ENCODE measurements around the gene PMPCA.

Gene PMPCA

DNA sequence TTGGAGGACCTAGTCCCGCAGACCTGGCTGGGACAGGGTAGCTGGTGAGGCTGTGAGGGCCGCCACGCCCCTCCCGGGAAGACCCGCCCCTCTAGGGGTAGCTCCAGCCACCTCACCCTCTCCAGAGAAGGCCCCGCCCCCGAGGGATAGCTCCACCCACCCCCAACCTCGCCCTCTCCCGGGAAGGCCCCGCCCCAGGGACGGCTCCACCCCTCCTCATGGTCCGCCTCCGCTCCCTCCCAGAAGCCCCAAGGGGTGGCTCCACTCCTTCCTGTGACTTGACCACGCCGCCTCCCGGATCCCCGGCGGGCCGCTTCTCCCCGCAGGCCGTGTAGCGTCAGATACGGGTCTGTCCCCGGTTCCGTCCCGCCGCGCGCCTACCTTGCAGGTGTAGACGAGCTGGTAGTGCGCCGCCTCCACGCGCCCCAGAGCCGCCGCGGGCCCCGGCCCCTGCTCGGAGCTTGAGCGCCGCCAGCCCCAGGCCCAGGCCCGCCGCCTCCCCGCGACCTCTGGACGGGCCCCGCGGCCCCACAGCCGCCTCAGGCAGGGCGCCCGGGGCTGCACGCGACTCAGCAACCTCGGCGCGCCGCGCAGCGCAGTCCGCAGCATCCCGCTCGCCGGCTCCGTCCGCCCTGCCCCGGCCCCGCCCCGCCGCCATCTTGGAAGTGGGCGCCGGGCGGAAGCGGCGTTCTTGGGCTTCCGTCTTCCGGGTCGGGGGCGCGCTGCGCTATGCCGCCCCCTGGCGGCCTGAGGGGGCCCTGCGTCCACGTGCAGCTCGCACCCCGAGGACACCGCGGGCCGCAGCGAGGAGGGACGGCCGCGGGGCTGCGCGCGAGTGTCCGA lies 47.1 kb upstream of the PMPCA start, which contains the start of gene DNLZ:
Gene DNLZ (minus strand): TSS at position 639 of the 843 bp plus-strand sequence. CDS start 30 bp downstream, at position 609.
- TF ChIP-seq, protein P1, sequence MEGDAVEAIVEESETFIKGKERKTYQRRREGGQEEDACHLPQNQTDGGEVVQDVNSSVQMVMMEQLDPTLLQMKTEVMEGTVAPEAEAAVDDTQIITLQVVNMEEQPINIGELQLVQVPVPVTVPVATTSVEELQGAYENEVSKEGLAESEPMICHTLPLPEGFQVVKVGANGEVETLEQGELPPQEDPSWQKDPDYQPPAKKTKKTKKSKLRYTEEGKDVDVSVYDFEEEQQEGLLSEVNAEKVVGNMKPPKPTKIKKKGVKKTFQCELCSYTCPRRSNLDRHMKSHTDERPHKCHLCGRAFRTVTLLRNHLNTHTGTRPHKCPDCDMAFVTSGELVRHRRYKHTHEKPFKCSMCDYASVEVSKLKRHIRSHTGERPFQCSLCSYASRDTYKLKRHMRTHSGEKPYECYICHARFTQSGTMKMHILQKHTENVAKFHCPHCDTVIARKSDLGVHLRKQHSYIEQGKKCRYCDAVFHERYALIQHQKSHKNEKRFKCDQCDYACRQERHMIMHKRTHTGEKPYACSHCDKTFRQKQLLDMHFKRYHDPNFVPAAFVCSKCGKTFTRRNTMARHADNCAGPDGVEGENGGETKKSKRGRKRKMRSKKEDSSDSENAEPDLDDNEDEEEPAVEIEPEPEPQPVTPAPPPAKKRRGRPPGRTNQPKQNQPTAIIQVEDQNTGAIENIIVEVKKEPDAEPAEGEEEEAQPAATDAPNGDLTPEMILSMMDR (IDR thresholded peaks at IDR 0.05; ENCODE audit: low read depth, low read length, missing control alignments), result peak; percentile 69
- H3K4me3 ChIP-seq (ENCODE audit: low read depth, low read length), result peak within 1 kb of the TSS; percentile 71
- H3K36me3 ChIP-seq (replicated peaks), result peaks cover under 1% of the 10 kb centered on the region
- H3K27ac ChIP-seq, result peak within 1 kb of the TSS; percentile 75
- DNase-seq, result peak; percentile 88
- in situ Hi-C loops (cut with HindIII; ENCODE audit: low pct_ligation_motif_present, low sequenced_read_pairs), result no loop called here
- no peaks in the 10 kb centered on the region for H3K27me3 ChIP-seq (replicated peaks)

DNA sequence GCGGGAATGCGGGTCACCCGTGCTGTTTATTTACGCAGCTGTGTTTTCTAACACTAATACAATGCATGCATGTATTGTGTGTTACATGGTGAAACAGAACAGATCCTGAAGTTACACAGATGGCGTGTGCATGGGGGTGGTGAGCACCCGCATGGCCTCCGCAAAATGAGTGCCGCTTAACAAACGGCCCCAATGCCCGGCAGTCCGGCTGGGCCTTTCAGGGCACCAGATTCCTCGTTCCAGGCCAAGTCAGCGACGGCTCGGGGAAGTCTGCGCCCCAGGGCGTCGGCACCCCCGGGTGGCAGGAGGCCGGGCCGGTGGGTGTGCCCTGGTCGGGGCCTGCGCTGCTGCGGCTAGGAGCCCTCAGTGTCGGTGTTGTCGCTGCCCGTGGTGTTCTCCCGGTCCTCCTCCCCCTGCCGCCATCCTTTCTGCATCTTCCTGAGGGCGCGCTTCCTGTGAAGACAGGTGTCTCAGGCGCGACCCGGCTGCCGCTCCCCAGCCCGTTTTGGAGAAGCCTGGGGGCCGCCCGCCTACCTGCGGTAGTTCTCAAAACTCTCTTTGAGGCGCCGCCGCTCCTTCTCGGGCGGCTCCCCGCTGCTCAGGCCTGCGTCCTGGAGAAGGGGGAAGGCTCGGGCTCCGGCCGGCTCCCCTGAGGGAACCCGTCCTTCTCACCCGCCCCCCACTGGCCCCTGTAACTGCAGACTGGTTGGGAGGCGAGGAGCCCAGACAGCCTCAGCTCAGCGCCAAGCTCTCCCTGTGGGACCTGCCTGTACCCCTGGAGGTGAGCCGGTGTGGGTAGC lies 46.3 kb upstream of the PMPCA start:
- DNase-seq, result no peak
- Histone ChIP-seq H3K27me3 (replicated peaks) (no peaks in the 10 kb centered on the region), H3K4me3 (ENCODE audit: low read depth, low read length) (peak overlapping the region; percentile 9), H3K27ac (no peak overlapping the region), H3K36me3 (replicated peaks) (no peaks in the 10 kb centered on the region)
- TF ChIP-seq, protein P1 (IDR thresholded peaks at IDR 0.05; ENCODE audit: low read depth, low read length, missing control alignments), result no peak
- in situ Hi-C loops (cut with HindIII; ENCODE audit: low pct_ligation_motif_present, low sequenced_read_pairs), result no loop called here

DNA sequence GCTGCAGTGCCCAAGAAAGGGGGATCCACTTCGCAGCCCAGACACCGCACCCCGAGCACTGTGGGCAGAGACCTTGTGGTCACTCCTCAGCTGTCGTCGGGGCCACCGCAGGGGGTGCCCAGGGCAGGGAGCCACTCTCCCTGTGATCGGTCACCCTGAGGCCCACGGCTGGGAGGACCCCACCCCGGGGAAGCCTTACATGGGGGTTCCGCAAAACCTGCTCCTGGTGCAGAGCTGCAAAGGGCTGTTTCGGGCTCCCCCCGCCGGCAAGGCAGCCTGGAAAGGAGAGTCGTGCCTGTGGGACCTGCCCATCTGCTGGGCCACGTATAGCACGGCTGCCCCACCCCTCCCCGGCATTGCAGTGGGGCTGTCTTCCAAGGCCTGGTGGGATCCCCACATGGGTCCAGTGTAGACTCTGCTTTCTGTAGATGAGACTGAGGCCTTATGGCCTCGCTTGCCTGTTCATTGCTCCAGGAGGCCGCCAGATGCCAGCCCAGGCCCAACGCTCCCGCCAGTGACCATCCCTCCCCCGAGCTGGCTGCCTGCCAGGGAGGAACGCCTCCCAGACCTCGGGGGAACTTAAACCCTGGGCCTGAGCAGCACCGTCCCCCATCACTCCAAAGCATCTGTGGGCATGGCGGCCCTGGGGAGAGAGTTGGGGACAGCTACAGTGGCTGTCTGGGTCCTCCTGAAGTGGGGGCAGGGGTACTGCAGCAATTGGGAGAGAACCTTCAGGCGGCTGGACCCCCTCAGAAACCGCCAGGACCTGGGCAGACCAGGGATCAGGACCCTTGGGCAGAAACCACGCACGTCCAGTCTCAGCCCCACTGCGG lies 45.3 kb upstream of the PMPCA start:
- Histone ChIP-seq H3K27ac (no peak overlapping the region), H3K27me3 (replicated peaks) (no peaks in the 10 kb centered on the region)
- TF ChIP-seq, protein P1 (IDR thresholded peaks at IDR 0.05; ENCODE audit: low read depth, low read length, missing control alignments), result no peak

DNA sequence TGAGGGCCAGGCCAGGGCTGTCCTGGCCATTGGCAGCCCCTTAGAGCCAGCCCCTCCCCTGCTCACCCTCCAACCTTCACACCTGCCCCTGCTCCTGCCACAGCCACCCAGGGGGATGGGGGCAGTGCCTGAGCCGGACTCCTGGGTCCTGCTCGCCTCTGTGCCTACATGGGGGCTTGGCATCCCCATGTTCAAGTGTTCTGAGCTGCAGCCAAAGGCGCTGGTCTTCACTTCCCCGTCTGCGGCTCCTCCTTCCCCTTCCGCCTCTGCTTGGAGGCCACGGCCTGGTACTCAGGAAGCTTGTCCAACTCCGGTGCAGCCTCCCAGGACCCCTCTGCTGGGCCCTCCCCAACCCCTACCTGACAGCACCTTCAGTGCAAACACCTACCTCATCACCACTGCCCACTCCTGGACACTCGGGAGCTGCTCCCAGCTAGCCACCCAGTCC lies 44.7 kb upstream of the PMPCA start:
- no peak for DNase-seq
- no peak overlapping the region for H3K27ac ChIP-seq
- in situ Hi-C loops (cut with HindIII; ENCODE audit: low pct_ligation_motif_present, low sequenced_read_pairs), result no loop called here
- H3K36me3 ChIP-seq (replicated peaks), result no peaks in the 10 kb centered on the region
- H3K27me3 ChIP-seq (replicated peaks), result no peaks in the 10 kb centered on the region
- TF ChIP-seq, protein P1 (IDR thresholded peaks at IDR 0.05; ENCODE audit: low read depth, low read length, missing control alignments), result no peak
- H3K4me3 ChIP-seq (ENCODE audit: low read depth, low read length), result no peak overlapping the region

More for the DNA sequence above, 45.3 kb upstream of the PMPCA start:
- in situ Hi-C loops (cut with HindIII; ENCODE audit: low pct_ligation_motif_present, low sequenced_read_pairs), result no loop called here
- no peak for DNase-seq
- H3K4me3 ChIP-seq (ENCODE audit: low read depth, low read length), result no peak overlapping the region
- H3K36me3 ChIP-seq (replicated peaks), result no peaks in the 10 kb centered on the region

GRCh38 chr9:136366826-136367225 lies 43.6 kb upstream of the PMPCA start:
- Histone ChIP-seq H3K36me3 (replicated peaks) (no peaks in the 10 kb centered on the region), H3K27ac (no peak overlapping the region), H3K27me3 (replicated peaks) (no peaks in the 10 kb centered on the region), H3K4me3 (ENCODE audit: low read depth, low read length) (no peak overlapping the region)
- no peak for DNase-seq
- in situ Hi-C loops (cut with HindIII; ENCODE audit: low pct_ligation_motif_present, low sequenced_read_pairs), result no loop called here
- TF ChIP-seq, protein P1 (IDR thresholded peaks at IDR 0.05; ENCODE audit: low read depth, low read length, missing control alignments), result no peak
